Bronchial epithelial cell (primary cell): ENCODE results near the gene NRF1. TPM values are rescaled to one million over a fixed set of nuclear protein-coding genes. Genes with fewer than 3 reads are reported as not detected.
A peak's percentile ranks its signal among the peaks of the same experiment; 100 is the strongest.

Experiments
- DNase-seq: peaks from one replicate; pipeline ENCODE4 v3.0.0-alpha.2; 2010; ENCODE audit warnings: low read depth
- FAIRE-seq: peaks from 2 replicates; lab custom pipeline; 2011; peaks lifted over from hg19 to GRCh38; lab: Jason Lieb, UNC
- H3K27me3 ChIP-seq: 2 replicates; pipeline ENCODE4 v1.5.1; 2011; ENCODE audit warnings: low read length; ENCODE audit not compliant: control insufficient read depth, insufficient read depth
- H3K36me3 ChIP-seq: 2 replicates; pipeline ENCODE4 v1.5.1; 2011; ENCODE audit warnings: low read length; ENCODE audit not compliant: control insufficient read depth, insufficient read depth
- H3K4me3 ChIP-seq: 2 replicates; pipeline ENCODE4 v1.5.1; 2011; ENCODE audit warnings: mild to moderate bottlenecking, low read depth, low read length, control low read depth
- total RNA-seq: library from RNA; depleted of rRNA; stranded (reverse); fragments of >200 nt; gene quantifications from 2 replicates; pipeline ENCODE4 v1.2.1, GENCODE V29; 2014
- TF ChIP-seq, protein P1 (sequence below): IDR thresholded peaks from 2 replicates; pipeline ENCODE4 v1.5.1; 2011; ENCODE audit warnings: mild to moderate bottlenecking, moderate library complexity, low read length, control low read depth, inconsistent platforms; ENCODE audit not compliant: insufficient read depth, severe bottlenecking

NRF1 gene
- total RNA-seq, 1 donor from 2014 or later = 12.1 TPM

DNA sequence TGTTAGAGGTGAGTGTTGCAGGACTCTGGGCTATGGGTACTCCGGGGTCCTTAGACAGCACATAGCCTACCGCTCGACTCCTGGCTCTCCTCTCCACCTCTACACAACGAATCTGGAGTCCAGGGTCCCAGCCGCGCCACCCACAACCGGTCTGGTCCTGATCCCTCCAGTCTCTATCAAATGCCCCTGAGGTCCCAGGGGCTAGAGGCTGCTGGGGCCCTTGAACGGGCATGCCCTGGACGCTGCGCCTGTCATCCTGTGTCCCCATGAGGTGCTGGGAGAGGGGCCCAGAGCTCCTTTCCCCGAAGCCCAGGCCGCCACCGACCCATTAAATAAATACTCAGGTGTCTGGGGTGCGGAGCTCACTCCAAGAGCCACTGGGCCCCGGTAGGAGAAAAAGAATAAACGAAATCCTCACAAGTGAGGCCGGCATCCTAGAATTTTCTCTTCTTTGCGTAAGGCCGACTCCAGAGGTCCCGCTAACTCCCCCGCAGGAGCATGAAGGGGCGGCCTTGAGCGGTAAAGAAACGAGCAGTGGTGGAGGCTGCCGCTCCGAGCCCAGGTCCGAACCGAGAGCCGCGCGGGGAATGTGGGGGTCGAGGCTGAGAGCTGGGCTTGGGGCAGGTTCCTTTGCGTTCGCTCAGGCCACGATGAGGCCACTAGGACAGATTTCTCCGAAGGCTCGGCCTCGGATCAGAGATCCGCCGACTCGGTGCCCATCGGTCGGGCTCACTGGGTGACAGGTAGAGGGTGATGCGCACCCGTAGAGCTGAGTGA lies 166.7 kb downstream of the NRF1 start:
- Histone ChIP-seq H3K27me3 (peaks cover 22% of the 10 kb centered on the region), H3K36me3 (peaks cover 3% of the 10 kb centered on the region), H3K4me3 (peak overlapping the region; percentile 93)
- DNase-seq = no peak
- no peak for FAIRE-seq
- TF ChIP-seq, protein P1, sequence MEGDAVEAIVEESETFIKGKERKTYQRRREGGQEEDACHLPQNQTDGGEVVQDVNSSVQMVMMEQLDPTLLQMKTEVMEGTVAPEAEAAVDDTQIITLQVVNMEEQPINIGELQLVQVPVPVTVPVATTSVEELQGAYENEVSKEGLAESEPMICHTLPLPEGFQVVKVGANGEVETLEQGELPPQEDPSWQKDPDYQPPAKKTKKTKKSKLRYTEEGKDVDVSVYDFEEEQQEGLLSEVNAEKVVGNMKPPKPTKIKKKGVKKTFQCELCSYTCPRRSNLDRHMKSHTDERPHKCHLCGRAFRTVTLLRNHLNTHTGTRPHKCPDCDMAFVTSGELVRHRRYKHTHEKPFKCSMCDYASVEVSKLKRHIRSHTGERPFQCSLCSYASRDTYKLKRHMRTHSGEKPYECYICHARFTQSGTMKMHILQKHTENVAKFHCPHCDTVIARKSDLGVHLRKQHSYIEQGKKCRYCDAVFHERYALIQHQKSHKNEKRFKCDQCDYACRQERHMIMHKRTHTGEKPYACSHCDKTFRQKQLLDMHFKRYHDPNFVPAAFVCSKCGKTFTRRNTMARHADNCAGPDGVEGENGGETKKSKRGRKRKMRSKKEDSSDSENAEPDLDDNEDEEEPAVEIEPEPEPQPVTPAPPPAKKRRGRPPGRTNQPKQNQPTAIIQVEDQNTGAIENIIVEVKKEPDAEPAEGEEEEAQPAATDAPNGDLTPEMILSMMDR = no peak

DNA sequence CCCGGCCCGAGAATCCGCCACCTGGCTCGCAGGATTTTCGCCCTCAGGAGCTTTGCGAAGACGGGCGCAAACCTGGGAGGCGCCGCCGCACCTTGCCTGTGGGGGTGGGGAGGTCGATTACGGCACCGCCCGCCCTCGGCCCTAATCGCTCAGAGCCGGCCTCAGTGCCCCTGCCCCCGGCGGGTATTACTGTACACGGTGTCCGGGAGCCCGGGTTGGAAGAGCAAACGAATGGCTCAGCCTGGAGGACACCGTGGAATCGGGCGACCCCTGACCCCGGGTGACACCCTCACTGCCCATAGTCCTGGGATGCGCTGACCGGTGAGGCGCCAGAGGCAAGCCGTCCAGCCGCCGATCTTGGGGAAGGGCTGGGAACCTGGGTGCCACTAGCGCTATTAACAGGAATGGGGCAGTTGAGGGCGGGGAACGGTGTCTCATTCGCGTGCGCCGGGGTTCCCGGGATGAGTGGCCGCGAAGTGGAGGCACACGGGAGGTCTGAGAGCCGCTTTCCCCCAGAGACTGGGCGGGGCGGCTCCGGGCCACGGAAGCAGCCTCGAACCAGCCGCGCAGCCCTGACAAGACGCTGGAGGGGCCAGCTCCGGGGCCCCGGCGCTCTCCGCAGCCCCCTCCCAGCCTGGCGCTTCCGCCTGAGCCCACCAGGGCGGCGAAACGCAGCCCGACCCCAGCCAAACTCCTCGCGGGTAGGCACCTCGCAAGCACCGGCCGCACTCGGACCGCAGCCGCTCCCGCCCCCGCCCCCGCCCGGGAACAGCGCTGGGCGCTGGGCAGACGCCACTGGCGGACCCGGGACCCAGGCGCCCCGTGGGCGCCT lies 167.5 kb downstream of the NRF1 start:
- peaks cover 27% of the 10 kb centered on the region for H3K27me3 ChIP-seq
- no peak for FAIRE-seq
- peaks cover 3% of the 10 kb centered on the region for H3K36me3 ChIP-seq
- DNase-seq = no peak
- H3K4me3 ChIP-seq = peak overlapping the region; percentile 93
- TF ChIP-seq, protein P1 = peak; percentile 4

DNA sequence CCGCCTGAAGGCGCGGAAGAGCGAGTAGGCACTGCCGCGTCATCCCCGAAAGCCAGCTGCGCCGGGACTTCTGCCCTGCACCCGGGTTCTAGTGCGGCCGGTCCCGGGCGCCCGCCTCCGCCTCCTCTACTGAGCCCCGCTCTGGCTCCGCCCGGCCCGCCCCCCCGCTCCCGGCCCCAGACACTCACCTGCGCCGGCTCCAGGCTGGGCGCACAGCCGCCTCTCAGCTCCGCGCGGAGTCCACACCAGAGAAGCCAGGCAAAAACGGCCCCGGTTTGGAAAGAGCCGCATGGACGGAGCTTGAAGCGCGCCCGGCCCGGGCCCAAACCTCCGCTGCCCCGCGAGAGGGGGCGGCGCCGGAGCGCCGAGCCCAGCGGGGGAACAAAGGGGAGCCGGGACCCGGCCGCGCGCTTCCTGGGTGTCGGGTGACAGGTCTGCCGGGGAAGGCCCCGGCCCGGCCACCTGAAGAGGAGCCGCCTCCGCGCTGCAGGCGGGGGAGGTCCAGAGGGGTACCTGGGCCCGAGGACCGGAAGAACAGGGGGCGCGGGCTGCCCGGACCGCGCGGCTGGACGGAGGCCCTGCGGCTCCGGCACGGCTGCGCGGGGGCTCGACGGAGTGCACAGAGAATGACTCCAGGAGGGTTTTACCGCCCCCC lies 168.2 kb downstream of the NRF1 start:
- Histone ChIP-seq H3K36me3 (peaks cover 3% of the 10 kb centered on the region), H3K27me3 (peaks cover 31% of the 10 kb centered on the region), H3K4me3 (peak overlapping the region; percentile 93)
- TF ChIP-seq, protein P1 = no peak
- peak; percentile 43 for DNase-seq
- no peak for FAIRE-seq

DNA sequence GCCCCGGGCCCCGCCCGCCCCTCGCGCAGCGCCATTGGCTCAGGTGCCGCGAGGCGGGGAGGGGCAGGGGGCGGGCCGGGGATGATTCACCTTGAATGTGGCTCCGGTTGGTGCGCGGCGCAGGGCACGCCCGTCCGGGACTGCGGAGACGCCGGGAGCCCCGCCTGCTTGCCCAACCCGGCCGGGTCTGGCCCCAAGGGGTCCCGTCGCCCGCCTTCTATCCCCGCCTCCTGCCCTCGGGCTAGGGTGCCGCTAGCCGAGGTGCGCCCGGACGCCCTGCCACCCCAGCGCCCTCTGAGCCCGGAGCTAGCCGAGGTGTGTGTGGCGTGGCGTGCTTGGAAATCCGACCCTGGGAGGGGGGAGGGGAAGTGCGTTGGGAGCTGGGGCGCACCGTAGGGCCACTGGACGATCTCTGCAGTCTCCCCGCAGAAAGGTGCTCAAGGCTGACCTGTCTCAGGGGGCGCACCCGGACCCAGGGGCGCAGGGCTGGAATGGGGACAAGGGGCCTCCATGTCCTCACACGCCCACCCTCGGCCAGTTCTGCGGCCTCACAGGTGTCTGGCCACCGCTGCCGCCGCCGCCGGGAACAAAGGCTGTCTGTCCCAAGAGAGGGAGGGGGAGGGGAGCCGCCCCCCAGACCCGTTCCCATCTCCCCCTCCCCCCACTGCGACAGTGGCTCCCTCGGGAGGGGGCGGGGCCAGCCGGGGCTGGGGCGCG lies 168.9 kb downstream of the NRF1 start:
- TF ChIP-seq, protein P1 = no peak
- DNase-seq (peak; percentile 73), FAIRE-seq (no peak)
- Histone ChIP-seq H3K36me3 (peaks cover 3% of the 10 kb centered on the region), H3K4me3 (peak overlapping the region; percentile 93), H3K27me3 (peaks cover 37% of the 10 kb centered on the region)
